ENCODE measurements around the gene CCDC136.

DNA sequence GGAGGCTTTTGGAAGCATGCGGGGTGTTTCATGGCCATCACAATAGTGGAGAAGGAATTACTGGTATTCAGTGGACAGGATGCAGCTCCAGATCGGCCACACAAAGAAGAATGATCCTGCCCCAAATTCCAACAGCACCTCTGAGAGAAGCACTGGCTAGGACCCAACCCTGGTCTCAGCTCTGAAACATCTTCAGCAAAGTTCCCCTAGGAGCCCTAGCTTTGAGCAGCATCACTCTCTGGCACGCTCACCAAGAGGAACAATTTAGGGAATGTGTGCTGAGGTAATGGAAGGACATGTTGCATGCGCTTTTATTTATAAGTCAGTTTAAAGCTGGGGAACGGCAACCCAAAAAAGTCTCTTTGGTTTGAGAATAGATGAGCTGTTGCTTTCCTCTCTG is 10.6 kb upstream of the CCDC136 start:
- TF ChIP-seq, protein P1, sequence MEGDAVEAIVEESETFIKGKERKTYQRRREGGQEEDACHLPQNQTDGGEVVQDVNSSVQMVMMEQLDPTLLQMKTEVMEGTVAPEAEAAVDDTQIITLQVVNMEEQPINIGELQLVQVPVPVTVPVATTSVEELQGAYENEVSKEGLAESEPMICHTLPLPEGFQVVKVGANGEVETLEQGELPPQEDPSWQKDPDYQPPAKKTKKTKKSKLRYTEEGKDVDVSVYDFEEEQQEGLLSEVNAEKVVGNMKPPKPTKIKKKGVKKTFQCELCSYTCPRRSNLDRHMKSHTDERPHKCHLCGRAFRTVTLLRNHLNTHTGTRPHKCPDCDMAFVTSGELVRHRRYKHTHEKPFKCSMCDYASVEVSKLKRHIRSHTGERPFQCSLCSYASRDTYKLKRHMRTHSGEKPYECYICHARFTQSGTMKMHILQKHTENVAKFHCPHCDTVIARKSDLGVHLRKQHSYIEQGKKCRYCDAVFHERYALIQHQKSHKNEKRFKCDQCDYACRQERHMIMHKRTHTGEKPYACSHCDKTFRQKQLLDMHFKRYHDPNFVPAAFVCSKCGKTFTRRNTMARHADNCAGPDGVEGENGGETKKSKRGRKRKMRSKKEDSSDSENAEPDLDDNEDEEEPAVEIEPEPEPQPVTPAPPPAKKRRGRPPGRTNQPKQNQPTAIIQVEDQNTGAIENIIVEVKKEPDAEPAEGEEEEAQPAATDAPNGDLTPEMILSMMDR (IDR thresholded peaks at IDR 0.05) = no peak
- no peak for TF ChIP-seq POLR2A (IDR thresholded peaks at IDR 0.05)
